ENCODE data around the gene PSMC1.

DNA sequence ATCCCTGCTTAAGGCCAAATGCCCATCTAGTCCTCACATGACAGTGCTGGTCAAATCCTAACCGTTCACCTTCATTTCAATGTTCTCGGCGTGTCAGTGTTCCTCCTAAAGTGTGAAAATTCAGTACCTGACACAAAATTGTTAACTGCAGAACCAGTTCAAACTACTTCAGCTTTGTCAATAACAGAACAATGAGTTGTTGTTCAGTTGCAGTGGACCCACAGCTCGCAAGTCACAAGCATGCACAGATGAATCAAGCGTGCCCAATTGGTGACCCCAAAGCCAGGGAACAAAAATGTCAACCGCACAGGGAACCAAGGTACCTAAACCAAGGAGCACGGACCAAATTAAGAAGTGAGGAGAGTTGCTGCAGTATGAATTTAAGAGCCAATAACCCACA lies 52.2 kb downstream of the PSMC1 start:
- TF ChIP-seq, protein P1, sequence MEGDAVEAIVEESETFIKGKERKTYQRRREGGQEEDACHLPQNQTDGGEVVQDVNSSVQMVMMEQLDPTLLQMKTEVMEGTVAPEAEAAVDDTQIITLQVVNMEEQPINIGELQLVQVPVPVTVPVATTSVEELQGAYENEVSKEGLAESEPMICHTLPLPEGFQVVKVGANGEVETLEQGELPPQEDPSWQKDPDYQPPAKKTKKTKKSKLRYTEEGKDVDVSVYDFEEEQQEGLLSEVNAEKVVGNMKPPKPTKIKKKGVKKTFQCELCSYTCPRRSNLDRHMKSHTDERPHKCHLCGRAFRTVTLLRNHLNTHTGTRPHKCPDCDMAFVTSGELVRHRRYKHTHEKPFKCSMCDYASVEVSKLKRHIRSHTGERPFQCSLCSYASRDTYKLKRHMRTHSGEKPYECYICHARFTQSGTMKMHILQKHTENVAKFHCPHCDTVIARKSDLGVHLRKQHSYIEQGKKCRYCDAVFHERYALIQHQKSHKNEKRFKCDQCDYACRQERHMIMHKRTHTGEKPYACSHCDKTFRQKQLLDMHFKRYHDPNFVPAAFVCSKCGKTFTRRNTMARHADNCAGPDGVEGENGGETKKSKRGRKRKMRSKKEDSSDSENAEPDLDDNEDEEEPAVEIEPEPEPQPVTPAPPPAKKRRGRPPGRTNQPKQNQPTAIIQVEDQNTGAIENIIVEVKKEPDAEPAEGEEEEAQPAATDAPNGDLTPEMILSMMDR (conservative IDR thresholded peaks at IDR 0.05; ENCODE audit: low read depth, low read length): no peak
- no peak for TF ChIP-seq EZH2 (IDR thresholded peaks at IDR 0.05; ENCODE audit: borderline replicate concordance, low read depth, low read length, poor library complexity, severe bottlenecking)

Data from A673 (cell line).